NCI-H345 treated with DMSO at 0.1 percent for 48 hours (cell line): ENCODE data around the gene SBF1.
A peak's percentile ranks its signal among the peaks of the same experiment; 100 is the strongest.

ENCODE experiments used
- DNase-seq: peaks from one replicate; lab custom pipeline; 2025; ENCODE audit not compliant: unreplicated experiment; lab: John Stamatoyannopoulos, UW

Gene SBF1

DNA sequence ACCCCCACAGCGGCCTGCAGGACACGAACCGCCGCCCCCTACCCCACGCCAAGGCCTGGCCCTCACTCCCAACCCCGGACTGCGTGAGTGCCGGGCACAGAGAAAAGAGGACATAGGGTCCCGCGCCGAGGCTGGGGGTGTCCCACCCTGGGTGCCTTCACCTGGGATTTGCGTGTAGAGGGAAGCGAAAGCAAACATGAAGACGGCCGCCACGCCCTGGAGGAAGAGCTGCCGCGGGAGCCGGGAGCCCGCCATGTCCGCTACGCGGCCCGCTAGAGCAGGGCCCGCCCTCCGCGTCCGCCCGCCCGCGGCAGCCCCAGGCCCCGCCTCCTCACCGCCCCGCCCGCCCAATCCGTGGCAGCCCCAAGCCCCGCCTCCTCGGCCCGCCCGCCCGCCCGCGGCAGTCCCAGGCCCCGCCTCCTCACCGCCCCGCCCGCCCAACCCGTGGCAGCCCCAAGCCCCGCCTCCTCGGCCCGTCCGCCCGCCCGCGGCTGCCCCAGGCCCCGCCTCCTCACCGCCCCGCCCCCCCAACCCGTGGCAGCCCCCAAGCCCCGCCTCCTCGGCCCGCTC, 32.7 kb upstream of the SBF1 start, which contains the start of gene LMF2:
Gene LMF2 (minus strand): TSS at position 282 of the 570 bp plus-strand sequence. CDS start 27 bp downstream, at position 255.
- DNase-seq: peak; percentile 60

DNA sequence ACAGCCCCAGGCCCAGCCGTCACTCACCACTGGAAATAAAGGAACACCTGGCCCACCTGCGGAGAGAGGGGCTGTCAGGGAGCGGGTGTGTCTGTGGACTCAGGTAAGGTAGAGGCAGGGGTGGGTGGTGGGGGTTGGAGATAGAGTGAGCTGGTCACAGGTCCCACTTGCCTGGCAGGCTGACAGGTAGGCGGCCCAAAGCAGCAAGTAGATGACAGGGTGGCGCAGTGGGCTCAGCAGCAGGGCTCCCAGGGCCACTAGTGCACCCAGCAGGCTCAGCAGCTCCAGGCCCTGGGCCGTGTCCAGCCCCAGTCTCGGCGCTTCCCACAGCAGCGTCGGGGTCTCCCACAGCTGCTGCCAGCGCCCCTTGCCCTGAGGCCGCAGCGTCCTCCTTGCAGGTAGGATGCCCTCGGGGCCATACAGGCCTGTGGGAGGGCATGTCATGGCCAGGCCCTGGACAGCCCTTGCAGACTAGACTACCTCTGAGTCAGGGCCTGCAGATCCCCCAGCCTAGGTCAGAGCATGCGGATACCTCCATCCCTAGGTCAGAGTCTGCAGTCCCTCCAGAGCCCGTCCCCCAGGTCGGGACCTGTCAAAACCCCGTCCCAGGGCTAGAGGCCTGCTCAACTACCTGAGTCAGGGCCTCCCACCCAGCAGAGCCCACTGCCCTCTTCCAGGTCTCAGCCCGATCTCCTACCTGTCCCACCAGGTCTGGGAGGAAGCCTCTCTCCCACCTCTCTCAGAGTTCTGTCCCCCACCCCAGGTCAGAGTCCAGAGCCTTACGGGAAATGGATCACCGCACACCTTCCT, 32.0 kb upstream of the SBF1 start:
- no peak for DNase-seq

DNA sequence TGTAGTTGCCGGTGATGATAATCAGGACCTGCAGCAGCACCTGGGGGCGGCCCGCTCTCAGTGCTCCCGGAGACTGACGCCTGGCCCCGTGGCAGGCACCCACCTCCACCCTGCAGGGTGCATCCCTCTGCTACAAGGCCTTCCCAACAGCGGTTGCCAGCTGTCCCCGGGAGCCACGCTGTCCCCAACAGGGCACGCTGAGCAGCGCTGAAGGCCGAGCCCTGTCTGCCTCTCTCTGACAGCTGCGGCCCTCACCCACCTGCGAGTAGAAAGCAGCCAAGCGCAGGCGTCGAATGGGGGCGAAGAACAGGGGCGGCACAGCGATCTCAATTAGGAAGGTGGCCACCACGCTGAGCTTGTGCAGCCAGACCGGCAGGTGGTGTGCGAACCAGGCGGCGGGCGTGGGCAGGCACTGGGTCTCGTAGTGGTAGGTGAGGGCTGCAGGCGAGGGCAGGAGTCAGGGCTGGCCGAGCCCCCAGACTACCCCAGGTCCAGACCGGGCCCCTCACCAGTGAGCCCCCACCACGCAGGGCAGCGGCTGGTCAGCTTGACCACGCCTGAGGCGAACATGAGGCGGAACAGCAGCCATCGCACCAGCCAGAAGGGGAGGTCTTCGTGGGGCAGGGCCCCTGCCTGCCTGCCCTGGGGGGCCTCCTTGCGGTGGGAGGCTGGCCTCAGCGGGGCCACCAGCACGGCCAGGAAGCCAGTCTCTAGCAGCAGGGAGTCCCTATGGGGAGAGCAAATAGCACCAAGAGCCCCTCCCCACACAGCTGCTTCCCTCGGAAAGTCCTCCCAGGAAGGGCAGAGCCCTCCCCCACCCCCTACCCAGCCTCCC, 31.2 kb upstream of the SBF1 start:
- peak; percentile 63 for DNase-seq

DNA sequence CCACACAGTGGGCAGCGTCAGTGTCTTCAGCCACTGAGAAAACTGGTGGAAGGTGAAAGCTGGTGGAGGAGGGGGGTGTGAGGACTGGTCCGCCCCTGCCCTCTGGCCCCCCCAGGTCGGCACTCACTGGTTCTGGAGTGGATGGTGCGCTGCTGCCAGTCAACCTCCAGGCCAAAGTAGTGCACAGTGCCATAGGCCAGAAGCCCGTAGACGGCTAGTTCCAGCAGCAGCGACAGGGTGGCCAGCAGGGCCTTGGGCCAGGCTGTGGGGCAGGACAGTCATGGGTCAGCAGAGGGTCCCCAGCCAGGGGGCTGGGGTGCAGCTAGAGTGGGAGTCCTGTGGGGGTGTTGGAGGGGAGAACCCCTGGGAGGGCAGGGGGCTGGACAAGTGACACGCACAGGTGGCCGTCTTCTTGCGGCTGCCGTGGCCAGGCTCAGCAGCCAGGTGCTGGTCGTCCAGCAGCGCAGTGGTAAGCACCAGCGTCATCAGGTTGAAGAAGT, 30.5 kb upstream of the SBF1 start:
- no peak for DNase-seq

DNA sequence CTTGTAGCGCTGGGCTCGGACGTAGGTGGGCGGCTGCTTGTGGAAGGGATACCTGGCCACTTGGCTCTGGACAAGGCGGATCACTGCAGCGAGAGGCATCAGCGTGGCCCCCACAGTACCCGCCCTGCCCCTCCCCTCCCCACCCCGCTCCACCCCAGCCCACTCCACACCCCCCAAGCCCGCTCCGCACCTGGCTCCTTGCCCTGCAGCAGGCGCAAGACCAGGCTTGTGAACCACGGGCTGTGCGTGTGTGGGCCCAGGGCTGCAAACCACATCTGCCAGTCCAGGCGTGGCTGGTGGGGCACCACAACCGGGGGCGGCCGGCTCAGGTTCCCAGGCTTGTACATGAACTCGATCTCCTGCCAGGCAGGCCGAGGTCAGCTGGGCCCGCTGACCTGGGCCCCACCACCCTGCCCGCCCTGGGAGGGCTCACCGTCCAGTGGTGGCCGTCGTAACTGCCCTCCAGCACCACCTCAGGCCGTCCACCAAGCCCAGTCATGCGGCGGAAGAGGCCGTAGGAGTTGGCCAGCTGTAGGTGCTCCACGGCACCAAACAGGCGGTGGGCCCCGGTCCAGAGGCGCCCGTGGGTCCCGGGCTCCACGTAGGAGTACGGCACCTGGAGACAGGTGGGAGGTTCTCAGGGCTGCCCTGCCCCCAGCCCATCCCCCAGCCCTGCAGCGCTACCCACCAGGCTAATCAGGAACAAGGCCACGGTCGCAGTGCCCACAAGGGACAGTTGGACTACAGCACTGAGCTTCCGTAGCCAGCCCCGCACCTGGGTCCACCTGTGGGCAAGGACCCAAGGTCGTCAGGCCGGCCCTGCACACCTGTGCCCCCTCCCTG, 29.8 kb upstream of the SBF1 start:
- no peak for DNase-seq

DNA sequence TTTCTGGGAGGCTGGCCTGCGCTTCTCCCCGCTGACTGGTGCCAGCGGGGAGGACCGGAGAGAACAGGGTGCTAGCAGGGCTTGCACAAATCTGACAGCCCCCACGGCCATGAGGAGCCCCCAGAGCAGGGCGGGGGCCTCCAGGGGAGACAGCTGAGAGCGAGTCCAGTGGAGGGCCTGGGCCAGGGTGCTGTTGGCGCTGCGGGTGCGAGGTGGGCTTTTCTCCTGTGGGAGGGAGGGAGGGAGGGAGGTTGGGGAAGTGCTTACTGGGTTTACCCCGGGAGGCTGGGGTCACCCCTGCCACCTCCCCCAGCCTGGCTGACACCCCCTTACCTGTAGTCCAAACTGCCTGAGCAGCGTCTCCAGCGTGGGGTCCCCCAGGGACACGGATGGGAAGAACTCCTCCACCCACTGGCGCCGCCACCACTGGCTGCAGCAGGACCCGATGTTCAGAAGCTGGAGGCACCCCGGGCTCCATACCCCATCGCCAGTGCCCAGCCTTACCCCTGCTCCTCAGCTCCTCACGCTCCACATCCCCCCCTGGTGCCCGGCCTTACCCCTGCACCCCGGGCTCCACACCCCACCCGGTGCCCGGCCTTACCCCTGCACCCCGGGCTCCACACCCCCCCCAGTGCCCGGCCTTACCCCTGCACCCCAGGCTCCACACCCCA, 28.8 kb upstream of the SBF1 start:
- DNase-seq: no peak

DNA sequence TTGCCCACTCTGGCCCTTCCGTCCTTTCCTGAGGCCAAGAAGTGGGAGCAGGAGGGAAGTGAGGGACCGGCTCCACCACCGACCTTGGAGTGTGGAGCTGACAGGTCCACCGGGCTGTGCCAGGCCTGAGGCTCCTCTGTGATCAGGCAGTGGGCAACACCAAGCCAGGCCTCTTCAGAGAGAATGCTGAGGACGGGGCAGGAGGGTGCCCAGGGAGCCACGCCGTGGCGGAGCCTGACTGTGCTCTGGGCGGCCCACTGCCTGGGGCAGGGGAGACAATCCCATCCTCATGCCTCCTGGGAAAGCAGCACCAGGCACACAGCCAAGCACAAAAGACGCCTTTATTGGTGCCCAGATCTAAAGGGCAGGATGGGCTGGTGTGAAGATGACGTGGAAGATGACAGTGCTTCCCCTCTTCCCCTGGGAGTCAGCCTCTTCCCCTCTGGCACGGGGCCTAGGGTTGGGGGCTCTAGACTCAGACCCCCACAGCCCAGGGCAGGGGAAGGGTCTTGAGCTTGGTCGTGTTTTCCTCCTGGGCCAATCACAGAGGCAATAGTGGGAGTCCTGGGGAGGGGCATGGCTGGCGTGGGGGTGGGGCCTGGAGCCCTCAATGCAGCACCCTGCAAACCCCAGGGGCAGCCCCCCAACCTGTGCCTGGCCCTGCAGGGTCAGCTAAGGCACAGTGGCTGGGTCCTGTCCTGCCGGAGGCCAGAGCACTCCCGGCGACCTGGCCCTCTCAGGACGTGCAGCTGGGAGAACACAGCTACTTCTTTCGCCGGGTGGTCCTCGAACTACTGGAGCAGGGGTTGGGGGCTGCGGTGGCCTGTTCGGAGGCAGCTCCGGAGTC, 28.0 kb upstream of the SBF1 start:
- no peak for DNase-seq

DNA sequence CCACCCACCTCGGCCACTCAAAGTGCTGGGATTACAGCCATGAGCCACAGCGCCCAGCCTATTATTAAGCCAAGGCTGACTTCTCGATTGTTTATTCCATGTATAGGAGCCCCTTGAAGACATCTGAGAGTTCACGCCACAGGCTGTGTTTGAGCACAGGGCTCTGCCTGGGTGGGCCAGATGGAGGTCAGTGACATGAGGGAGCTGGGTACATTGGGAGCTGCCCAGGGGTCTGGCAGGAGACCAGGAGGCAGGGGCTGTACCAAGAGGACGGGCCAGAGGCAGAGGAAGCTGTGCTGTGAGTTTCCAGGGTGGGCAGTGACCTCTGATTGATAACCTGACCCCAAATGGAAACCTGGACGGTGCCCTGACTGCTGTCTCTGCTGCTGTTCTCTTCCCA, 27.3 kb upstream of the SBF1 start:
- DNase-seq: no peak

DNA sequence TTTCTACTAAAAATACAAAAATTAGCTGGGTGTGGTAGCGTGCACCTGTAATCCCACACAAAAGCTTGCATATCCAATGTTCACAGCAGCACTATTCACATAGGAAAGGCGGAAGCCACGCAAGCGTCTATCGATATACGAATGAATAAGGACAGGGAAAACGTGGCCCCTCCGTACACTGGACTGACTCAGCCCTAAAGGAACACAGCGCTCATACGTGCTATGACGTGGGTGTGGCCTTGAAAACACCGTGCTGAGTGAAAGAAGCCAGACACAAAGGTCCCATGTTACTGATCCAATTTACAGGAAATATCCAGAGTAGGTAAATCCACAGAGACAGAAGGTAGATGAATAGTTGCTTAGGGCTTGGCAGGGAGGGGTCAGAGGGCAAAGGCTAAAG, 25.6 kb upstream of the SBF1 start:
- no peak for DNase-seq

DNA sequence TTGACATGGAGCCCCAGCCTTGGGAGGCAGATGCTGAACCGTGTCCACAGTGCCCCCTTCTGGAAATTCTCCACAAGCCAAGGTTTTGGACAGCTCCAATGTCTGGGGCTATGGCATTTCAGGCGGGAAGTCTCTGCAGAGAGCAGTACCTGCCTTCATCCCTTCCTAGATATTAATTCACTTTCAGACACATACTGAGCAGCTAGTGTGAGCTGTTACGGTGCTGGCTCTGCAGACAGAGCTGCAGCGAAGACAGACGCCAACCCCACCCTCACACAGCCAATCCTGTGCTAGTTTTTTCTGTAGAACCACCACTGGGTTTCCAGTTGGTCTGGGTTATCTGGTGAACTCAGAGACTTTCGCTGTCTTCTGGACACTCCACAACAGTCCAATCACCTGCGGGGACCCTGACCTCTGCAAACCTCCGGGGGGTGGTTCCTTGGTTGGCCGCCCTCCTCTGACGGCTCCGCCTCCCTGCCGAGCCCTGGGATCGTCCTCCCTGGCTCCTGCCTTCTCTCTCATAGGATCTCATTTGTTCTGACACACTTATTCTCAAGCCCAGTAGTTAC, 23.6 kb upstream of the SBF1 start:
- peak; percentile 45 for DNase-seq

DNA sequence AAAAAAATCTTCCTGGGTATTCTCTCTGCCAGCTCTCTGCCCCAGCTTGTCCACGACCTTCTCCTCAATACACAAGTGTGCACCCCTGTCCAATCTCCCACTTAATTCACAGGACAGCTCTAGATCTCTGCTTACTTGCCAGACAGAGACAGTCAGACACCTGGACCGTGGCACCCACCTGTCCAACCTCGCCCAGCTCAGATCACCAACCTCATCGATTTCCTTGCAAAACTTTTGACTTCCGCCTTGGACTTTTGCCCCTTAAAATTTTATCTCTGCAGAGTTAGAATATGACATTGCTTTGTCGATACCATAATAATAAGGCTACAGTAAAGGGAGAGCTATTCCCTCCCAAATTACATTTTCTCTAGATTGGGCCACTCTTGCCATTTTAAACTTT, 22.3 kb upstream of the SBF1 start:
- DNase-seq: no peak

DNA sequence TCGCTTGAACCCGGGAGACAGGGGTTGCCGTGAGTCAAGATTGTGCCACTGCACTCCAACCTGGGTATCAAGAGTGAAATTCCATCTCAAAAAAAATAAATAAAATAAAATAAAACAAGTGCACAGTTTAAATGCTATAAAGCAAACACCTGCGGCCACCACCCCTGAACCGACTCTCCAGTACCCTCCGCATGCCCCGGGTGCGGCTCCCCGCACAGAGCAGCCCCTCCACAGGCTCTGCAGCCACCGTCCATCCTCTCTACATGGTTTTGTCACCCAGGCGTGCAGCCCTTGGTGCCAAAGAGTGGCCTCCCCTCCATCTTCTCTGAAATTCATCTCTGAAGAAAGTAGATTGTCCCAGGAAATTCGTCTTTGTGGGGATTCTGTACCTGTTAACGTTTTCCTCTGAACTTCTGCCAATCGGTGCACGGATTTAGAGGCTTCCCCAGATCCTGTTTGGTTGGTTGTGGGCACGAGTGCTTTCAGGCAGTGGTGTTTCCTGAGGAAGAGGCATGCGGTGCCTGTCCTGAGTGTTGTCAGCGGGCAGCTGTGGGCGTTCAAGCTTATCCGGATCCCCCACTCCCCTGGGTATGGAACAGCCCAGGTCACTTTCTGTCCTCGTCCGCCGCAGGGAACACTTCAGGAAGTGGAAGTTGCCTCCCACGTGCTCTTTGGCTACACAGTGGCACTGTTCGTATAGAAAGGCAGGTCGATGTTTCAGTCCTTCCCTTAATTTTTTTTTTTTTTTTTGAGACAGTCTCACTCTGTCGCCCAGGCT, 15.9 kb upstream of the SBF1 start:
- DNase-seq: no peak

DNA sequence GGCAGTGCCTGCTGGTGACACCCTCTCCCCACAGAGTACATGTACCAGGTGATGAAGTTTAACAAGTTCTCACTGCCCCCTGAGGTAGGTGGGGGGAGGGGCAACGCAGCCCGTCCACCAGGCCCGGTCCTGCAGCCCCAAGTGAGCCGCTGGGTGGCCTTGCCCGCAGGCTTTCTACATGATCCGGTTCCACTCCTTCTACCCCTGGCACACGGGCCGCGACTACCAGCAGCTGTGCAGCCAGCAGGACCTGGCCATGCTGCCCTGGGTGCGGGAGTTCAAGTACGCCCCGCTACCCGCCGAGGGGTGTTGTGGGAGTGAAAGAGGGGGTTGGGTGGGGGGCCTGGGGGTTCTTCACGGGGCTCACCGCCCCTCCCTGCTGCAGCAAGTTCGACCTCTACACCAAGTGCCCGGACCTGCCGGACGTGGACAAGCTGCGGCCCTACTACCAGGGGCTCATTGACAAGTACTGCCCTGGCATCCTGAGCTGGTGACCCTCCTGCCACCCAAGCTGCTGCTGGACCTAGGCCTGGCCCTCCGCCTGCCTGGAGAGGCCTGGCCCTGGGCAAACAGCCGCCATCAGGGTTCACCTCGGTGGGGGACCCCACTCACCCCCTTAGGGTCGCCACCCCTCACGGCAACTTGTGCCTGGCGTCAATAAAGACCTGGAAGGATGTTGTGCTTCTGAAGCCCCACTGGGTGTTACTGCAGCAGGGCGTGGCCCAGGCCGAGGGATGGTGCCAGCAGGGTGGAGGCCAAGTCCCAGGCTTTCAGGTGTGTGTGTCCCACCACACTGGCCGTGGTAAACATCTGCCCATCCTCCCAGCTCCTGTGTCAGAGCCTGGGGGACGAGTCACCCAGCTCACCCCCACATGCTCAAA, 14.8 kb upstream of the SBF1 start:
- no peak for DNase-seq

DNA sequence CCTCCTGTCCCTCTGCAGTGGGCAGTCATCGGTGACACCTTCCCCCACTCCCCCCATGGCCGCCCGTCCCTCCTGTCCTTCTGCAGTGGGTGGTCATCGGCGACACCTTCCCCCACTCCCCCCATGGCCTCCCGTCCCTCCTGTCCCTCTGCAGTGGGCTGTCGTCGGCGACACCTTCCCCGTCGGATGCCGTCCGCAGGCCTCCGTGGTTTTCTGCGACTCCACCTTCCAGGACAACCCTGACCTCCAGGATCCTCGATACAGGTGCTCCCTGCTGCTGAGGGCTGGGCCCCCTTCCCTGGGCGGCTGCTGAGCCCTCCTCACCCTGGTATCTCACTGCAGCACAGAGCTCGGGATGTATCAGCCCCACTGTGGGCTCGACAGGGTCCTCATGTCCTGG, 14.1 kb upstream of the SBF1 start:
- DNase-seq: no peak

DNA sequence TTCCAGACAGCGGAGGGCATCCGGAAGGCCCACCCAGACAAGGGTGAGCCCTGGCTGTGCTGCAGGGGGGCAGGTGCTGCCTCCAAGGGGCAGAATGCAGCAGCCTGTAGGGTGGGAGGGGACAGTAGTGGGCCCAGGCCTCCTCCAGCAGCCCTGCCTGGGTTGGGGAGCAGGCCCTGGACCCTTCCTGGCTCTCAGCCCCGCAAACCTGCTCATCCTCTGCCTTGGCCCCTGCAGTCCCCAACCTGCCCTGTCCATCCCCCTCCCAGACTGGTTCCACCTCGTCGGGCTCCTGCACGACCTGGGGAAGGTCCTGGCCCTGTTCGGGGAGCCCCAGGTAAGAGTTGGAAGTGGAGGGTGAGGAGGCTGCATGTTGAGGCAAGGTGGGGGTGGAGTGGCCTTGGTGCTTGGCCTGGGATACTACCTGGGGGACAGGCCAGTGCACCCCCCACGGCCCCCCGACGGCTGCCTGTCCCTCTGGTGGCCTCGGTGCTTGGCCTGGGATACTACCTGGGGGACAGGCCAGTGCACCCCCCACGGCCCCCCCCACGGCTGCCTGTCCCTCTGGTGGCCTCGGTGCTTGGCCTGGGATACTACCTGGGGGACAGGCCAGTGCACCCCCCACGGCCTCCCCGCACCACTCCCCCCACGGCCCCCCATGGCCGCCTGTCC, 13.3 kb upstream of the SBF1 start:
- DNase-seq: no peak

DNA sequence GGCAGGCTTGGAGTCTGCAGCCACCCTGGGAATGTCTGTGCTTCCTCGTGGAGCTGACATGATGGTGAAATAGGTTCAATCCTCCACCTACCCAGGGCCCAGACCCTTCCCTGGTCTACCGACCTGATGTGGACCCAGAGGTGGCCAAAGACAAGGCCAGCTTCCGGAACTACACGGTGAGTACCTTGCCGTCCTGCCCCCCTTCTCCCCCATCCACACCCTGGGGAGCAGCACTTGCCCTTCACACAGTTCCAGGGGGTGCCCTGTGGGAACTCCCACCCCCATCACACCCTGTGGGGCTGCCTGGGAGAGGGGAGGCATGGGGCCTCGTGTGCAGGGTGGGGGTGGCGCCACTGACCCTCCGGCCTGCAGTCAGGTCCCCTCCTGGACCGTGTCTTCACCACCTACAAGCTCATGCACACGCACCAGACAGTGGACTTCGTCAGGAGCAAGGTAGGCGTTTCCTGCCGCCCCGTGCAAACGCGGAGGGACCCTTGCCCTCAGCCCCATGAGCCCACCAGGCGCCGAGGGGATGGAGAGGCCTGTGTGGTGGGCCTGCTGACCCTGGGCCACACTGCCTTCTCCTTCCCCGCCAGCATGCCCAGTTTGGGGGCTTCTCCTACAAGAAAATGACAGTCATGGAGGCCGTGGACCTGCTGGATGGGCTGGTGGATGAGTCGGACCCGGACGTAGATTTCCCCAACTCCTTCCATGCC, 12.6 kb upstream of the SBF1 start:
- DNase-seq: no peak
